NCI-H1417 treated with DMSO at 0.1 percent for 48 hours (cell line): ENCODE measurements around the gene SMCO2.

Experiments used
- DNase-seq: peaks from one replicate; lab custom pipeline; 2025; lab: John Stamatoyannopoulos, UW

SMCO2 gene

GRCh38 chr12:27455589-27455988 lies 9.1 kb downstream of the SMCO2 start:
- no peak for DNase-seq

- DNase-seq: no peak
Observed at GRCh38 chr12:27456618-27457017, 10.1 kb downstream of the SMCO2 start.

GRCh38 chr12:27460471-27460978 lies 14.0 kb downstream of the SMCO2 start:
- DNase-seq: no peak

- DNase-seq: no peak
Observed at GRCh38 chr12:27462151-27462694, 15.7 kb downstream of the SMCO2 start.

- DNase-seq: no peak
Observed at GRCh38 chr12:27462851-27463250, 16.3 kb downstream of the SMCO2 start.

GRCh38 chr12:27463511-27464219 lies 17.1 kb downstream of the SMCO2 start:
- DNase-seq: no peak

- no peak for DNase-seq
Observed at GRCh38 chr12:27464220-27464554, 17.7 kb downstream of the SMCO2 start.

GRCh38 chr12:27467641-27468040 lies 21.1 kb downstream of the SMCO2 start:
- DNase-seq: no peak

- DNase-seq: no peak
Observed at GRCh38 chr12:27468241-27468640, 21.7 kb downstream of the SMCO2 start.

GRCh38 chr12:27469176-27469736 lies 22.7 kb downstream of the SMCO2 start:
- DNase-seq: no peak

- DNase-seq: no peak
Observed at GRCh38 chr12:27472604-27473003, 26.1 kb downstream of the SMCO2 start.

- no peak for DNase-seq
Observed at GRCh38 chr12:27474344-27474743, 27.8 kb downstream of the SMCO2 start.

- DNase-seq: no peak
Observed at GRCh38 chr12:27477049-27477448, 30.5 kb downstream of the SMCO2 start.

- no peak for DNase-seq
Observed at GRCh38 chr12:27478949-27479348, 32.4 kb downstream of the SMCO2 start.

- DNase-seq: no peak
Observed at GRCh38 chr12:27480016-27480415, 33.5 kb downstream of the SMCO2 start.

- no peak for DNase-seq
Observed at GRCh38 chr12:27486961-27487360, 40.4 kb downstream of the SMCO2 start.

- DNase-seq: no peak
Observed at GRCh38 chr12:27488479-27488878, 41.9 kb downstream of the SMCO2 start.

- DNase-seq: no peak
Observed at GRCh38 chr12:27491226-27491625, 44.7 kb downstream of the SMCO2 start.

GRCh38 chr12:27493260-27493940 lies 46.9 kb downstream of the SMCO2 start:
- no peak for DNase-seq

GRCh38 chr12:27497446-27497845 lies 50.9 kb downstream of the SMCO2 start:
- no peak for DNase-seq

- no peak for DNase-seq
Observed at GRCh38 chr12:27498149-27498548, 51.6 kb downstream of the SMCO2 start.

GRCh38 chr12:27498761-27499160 lies 52.2 kb downstream of the SMCO2 start:
- no peak for DNase-seq

- no peak for DNase-seq
Observed at GRCh38 chr12:27499377-27499776, 52.8 kb downstream of the SMCO2 start.
